Heart left ventricle (tissue), 16 donors: ENCODE results near the gene ILDR1. TPM values are rescaled to one million over a fixed set of nuclear protein-coding genes. Genes with fewer than 3 reads are reported as not detected.

Experiments used
- ATAC-seq, 4 donors: fragments of 200-7000 bp; cut with Tn5 transposase; one replicate each; pipeline ENCODE4 v1.9.1; 2020 to 2022; ENCODE audit warnings: moderate library complexity in 4 of 4, mild to moderate bottlenecking in 3 of 4, moderate number of reproducible peaks in 1 of 4
- DNase-seq, 5 donors: peaks; one replicate each; pipeline ENCODE4 v3.0.0-alpha.2; 2020
- H3K27ac ChIP-seq, 12 donors: fragments of 200-600 bp; sonication (generic) in 4 of 12; one replicate each; pipeline versions ENCODE4 v1.5.0 to v1.8.0; 2016 to 2022; ENCODE audit warnings: mild to moderate bottlenecking in 2 of 12
- H3K27me3 ChIP-seq, 9 donors: fragments of 200-600 bp; sonication (generic) in 2 of 9; one replicate each; pipeline versions ENCODE4 v1.5.1 to v1.8.0; 2016 to 2022; ENCODE audit warnings: mild to moderate bottlenecking in 3 of 9
- H3K36me3 ChIP-seq, 9 donors: fragments of 200-600 bp; sonication (generic) in 2 of 9; one replicate each; pipeline versions ENCODE4 v1.5.0 to v1.8.0; 2018 to 2022; ENCODE audit warnings: mild to moderate bottlenecking in 2 of 9
- H3K4me1 ChIP-seq, 12 donors: fragments of 200-600 bp; sonication (generic) in 4 of 12; one replicate each; pipeline versions ENCODE4 v1.5.0 to v1.8.0; 2016 to 2022; ENCODE audit warnings: mild to moderate bottlenecking in 3 of 12
- H3K4me3 ChIP-seq, 12 donors: fragments of 200-600 bp; sonication (generic) in 4 of 12; one replicate each; pipeline versions ENCODE4 v1.5.0 to v1.8.0; 2017 to 2022; ENCODE audit warnings: mild to moderate bottlenecking in 9 of 12, moderate library complexity in 4 of 12
- H3K9me3 ChIP-seq, 12 donors: fragments of 200-600 bp; sonication (generic) in 4 of 12; one replicate each; pipeline versions ENCODE4 v1.5.0 to v1.8.0; 2016 to 2022; ENCODE audit warnings: mild to moderate bottlenecking in 1 of 12
- CTCF ChIP-seq, 12 donors: fragments of 200-600 bp; sonication (generic) in 4 of 12; IDR thresholded peaks; one replicate each; pipeline versions ENCODE4 v1.5.0 to v1.8.0; 2018 to 2022; ENCODE audit warnings: antibody characterized with exemption in 12 of 12, mild to moderate bottlenecking in 5 of 12
- POLR2A ChIP-seq, 2 donors: fragments of 450-650 bp; IDR thresholded peaks; one replicate each; pipeline ENCODE4 v1.6.1; 2017; ENCODE audit warnings: antibody characterized with exemption in 2 of 2, mild to moderate bottlenecking in 2 of 2, moderate library complexity in 2 of 2
- WGBS, 4 donors: extraction: QIAGEN DNeasy Blood & Tissue Kit in 2 of 4; methylation state at CpG; one replicate each; pipeline versions ENCODE4 v1.1.5 to v1.1.7; 2013 to 2018; 5-methylcytosine and 5-hydroxymethylcytosine counted together
- intact Hi-C, 10 donors: fragments of 100-400 bp; cut with DNase I; formaldehyde crosslinking; loops; one replicate each; pipeline versions ENCODE4 v1.11.1 to v1.14.2; 2022
- polyA plus RNA-seq, 2 donors: library from polyadenylated mRNA; stranded (reverse); fragments of 200-250 nt; gene quantifications; one replicate each; pipeline ENCODE4 v1.2.3, GENCODE V29; 2013
- total RNA-seq, 9 donors: library from RNA; depleted of rRNA in 2 of 9; stranded (reverse); fragments of >200 nt in 2 of 9; fragmentation: NEBNext Ultra II Directional in 3 of 9; extraction: Animal tissue kit (Norgen Biotek cat#: 25700) in 3 of 9; gene quantifications; one replicate each; pipeline versions ENCODE4 v1.1.0 to v1.2.4, GENCODE V29; 2016 to 2023
- donor health status: ischemic (EF 13 %, LVEDD 7.1; RV severe dilation, severe dysfunction).
- donor health status: healthy with polysubstance abuse.
- donor health status: DM: no; HTN: yes; CAD: no.
- donor health status: DM: no; HTN: no; CAD: no.
- donor health status: ischemic (EF 25% LVEDD 6.9; RV normal size, moderate dysfunction).
- donor health status: ischemic (EF 25% LVEDD 5.7; RV mildly dilated, moderate dysfunction).
- donor health status: healthy.
- donor health status: DM: yes; HTN: yes; CAD: no.
- donor health status: ischemic (EF 35%, LVEDD 5.7; RV mildly dilated, moderate dysfunction).
- donor health status: nonischemic (EF 11% LVEDD 7.7; RV severe dilation, severe dysfunction).
- donor health status: DM: yes; HTN: yes; CAD: no.
- donor health status: PGD.
- donor health status: ischemic (EF 29% LVEDD 5.4; RV normal size, mild dysfunction).
- donor health status: nonischemic (EF 23%, LVEDD 6.1; RV moderate dilation, normal function).

Gene ILDR1
- total and polyA plus RNA-seq, 11 donors: 0.18 to 0.24 (median 0.20) TPM; not detected in 8

DNA sequence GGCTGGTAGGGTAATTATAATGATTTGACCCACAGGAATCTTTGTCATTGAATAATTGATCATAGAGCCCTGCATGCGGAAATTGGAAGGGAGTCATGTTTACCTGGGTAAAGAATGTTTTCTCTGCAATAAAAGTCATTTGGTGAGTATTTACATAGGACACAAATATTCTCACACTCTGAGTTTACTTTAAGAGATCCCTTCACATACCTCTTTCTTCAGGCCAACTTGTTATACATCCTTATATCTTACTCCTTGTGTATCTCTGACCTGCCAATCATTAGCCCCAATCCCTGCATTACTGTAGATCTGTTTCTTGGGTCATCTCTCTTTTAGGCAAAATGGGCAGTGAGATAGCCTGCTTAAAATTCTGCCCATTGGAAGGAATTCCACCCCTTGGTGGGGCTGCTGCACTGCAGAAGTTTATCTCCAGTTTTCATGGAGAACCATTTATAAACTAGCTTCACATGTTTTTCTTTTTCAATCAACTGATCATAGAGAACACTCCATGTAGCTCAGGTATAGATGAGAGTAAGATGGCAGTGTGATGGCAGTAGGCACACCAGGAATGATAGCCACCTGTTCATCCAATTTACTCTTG is 46.2 kb downstream of the ILDR1 start:
- peaks cover 0 to 16% (median 3%) of the 10 kb centered on the region in 12 donors for H3K9me3 ChIP-seq
- ATAC-seq (no peak), DNase-seq (no peak)
- H3K4me3 ChIP-seq: no peak overlapping the region
- TF ChIP-seq POLR2A (IDR thresholded peaks at IDR 0.05) (no peak), CTCF (IDR thresholded peaks at IDR 0.05) (no peak)
- H3K4me1 ChIP-seq: peaks cover 0 to 7% (median 0%) of the 10 kb centered on the region in 12 donors
- intact Hi-C loops: no loop called here
- 92 to 97% (median 95%) methylated on average over 1 of the region's 1 CpG for WGBS, 4 donors
- H3K36me3 ChIP-seq: no peaks in the 10 kb centered on the region
- no peak overlapping the region for H3K27ac ChIP-seq
- H3K27me3 ChIP-seq: no peaks in the 10 kb centered on the region

DNA sequence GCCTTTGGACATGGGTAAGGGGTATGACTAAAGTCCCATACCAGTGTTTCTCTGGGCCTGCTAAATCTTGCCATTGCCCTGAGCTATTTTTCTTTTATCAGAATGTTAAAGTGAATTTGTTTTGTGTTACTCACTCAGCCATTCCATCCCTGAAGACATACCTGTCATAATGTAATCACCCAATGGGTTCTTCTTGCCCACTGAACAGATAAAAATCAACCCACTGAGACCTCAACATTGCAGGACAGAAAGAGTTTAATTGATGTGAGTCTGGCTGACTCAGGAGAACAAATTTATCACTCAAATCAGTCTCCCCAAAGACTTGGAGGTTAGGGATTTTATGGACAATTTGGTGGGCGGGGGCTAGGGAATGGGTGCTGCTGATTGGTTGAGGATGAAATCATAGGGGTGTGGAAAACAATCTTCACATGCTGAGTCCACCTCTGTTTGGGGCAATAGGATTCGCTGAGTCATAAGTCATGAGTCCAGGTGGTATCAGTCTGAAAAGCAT is 47.4 kb downstream of the ILDR1 start:
- Histone ChIP-seq H3K27me3 (no peaks in the 10 kb centered on the region), H3K4me1 (peaks cover 0 to 1% (median 0%) of the 10 kb centered on the region in 12 donors), H3K9me3 (peaks cover 0 to 16% (median 3%) of the 10 kb centered on the region in 12 donors), H3K4me3 (no peak overlapping the region), H3K27ac (no peak overlapping the region), H3K36me3 (no peaks in the 10 kb centered on the region)
- DNase-seq (no peak), ATAC-seq (no peak)
- 83 to 93% (median 88%) methylated on average over 2 of the region's 2 CpGs for WGBS, 4 donors
- TF ChIP-seq POLR2A (IDR thresholded peaks at IDR 0.05) (no peak), CTCF (IDR thresholded peaks at IDR 0.05) (no peak)
- intact Hi-C loops: no loop called here

DNA sequence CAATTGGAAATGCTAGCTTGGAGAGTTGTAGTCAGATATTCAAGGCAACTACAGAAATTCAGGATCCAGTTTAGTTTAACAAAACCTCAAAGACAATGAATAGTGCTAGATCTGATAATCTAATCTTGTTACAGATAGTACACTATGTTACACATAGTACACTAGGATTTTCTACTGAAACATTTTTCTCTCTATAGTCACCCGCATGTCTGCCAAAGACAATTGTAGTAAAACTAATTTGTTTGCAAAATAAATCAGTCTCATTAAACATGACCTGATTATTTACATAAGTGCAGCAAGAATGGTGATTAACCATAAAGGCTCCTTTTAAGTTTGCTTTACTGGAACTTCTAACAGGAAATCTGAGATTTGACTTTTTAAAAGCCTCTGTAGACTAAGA is 52.0 kb downstream of the ILDR1 start:
- Histone ChIP-seq H3K36me3 (no peaks in the 10 kb centered on the region), H3K4me3 (no peak overlapping the region), H3K9me3 (peaks cover 0 to 18% (median 4%) of the 10 kb centered on the region in 12 donors), H3K27me3 (no peaks in the 10 kb centered on the region), H3K27ac (no peak overlapping the region), H3K4me1 (no peaks in the 10 kb centered on the region)
- 85 to 97% (median 92%) methylated on average over 1 of the region's 1 CpG for WGBS, 4 donors
- DNase-seq (no peak), ATAC-seq (no peak)
- no peak for TF ChIP-seq CTCF (IDR thresholded peaks at IDR 0.05)
- no peak for TF ChIP-seq POLR2A (IDR thresholded peaks at IDR 0.05)
- intact Hi-C loops: no loop called here

DNA sequence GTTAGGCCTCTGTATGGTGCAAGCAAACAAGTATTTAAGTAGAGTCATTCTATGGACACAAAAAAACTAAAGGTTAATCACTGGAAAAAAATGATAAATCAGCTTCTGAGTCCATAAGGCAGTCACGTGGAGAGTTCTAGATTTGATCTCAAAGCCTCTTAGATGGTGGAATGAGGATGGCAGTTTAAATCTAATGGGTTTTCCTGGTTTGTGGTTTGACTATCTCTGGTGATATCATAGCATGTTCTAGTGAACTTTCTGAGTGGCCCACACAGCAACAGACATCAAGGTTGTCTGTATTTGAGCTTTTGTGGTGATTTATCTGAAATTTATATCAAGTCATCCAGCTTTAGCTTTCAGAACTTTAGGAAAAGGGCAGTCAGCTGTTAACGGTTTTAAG is 52.4 kb downstream of the ILDR1 start:
- H3K4me3 ChIP-seq: no peak overlapping the region
- intact Hi-C loops: no loop called here
- WGBS, 4 donors: 76 to 87% (median 80%) methylated on average over 2 of the region's 2 CpGs
- H3K36me3 ChIP-seq: no peaks in the 10 kb centered on the region
- ATAC-seq (no peak), DNase-seq (no peak)
- H3K9me3 ChIP-seq: peaks cover 0 to 14% (median 2%) of the 10 kb centered on the region in 12 donors
- H3K27ac ChIP-seq: no peak overlapping the region
- TF ChIP-seq POLR2A (IDR thresholded peaks at IDR 0.05): no peak
- no peak for TF ChIP-seq CTCF (IDR thresholded peaks at IDR 0.05)
- no peaks in the 10 kb centered on the region for H3K27me3 ChIP-seq
- H3K4me1 ChIP-seq: no peaks in the 10 kb centered on the region
